MM.1S (cell line): Measurements from ENCODE around the gene HYAL3.

Experiments used
- DNase-seq: peaks from one replicate; pipeline ENCODE4 v3.0.0-alpha.2; 2015
- H2AFZ ChIP-seq: fragments of 300-600 bp; sonication (generic); 2 replicates; pipeline ENCODE4 v1.6.0; 2016; ENCODE audit warnings: antibody characterized with exemption, low read length
- H3F3A ChIP-seq: fragments of 300-600 bp; sonication (generic); 2 replicates; pipeline ENCODE4 v1.6.1; 2016; ENCODE audit warnings: mild to moderate bottlenecking, antibody characterized with exemption, low read length, moderate library complexity, mixed read lengths; ENCODE audit not compliant: insufficient read depth
- H3K27ac ChIP-seq: fragments of 300-600 bp; sonication (generic); 2 replicates; pipeline ENCODE4 v1.5.1; 2016; ENCODE audit warnings: mild to moderate bottlenecking, low read length
- H3K27me3 ChIP-seq: fragments of 300-600 bp; sonication (generic); replicated peaks from 2 replicates; pipeline ENCODE4 v1.6.0; 2016; ENCODE audit warnings: low read length; ENCODE audit not compliant: insufficient read depth
- H3K36me3 ChIP-seq: fragments of 300-600 bp; sonication (generic); replicated peaks from 2 replicates; pipeline ENCODE4 v1.6.1; 2016; ENCODE audit warnings: mild to moderate bottlenecking, low read length, mixed read lengths; ENCODE audit not compliant: insufficient read depth
- H3K4me1 ChIP-seq: fragments of 300-600 bp; sonication (generic); 2 replicates; pipeline ENCODE4 v1.6.1; 2016; ENCODE audit warnings: low read length, mixed read lengths
- H3K4me2 ChIP-seq: fragments of 300-600 bp; sonication (generic); 2 replicates; pipeline ENCODE4 v1.6.0; 2016; ENCODE audit warnings: low read depth, low read length
- H3K4me3 ChIP-seq: fragments of 300-600 bp; sonication (generic); 2 replicates; pipeline ENCODE4 v1.5.1; 2016; ENCODE audit warnings: low read length, mixed read lengths
- H3K79me2 ChIP-seq: fragments of 300-600 bp; sonication (generic); 2 replicates; pipeline ENCODE4 v1.6.1; 2016; ENCODE audit warnings: mixed run types, low read length, mixed read lengths
- H3K9ac ChIP-seq: fragments of 300-600 bp; sonication (generic); 2 replicates; pipeline ENCODE4 v1.6.1; 2016; ENCODE audit warnings: low read length, mixed read lengths
- H3K9me2 ChIP-seq: fragments of 300-600 bp; sonication (generic); replicated peaks from 2 replicates; pipeline ENCODE4 v1.6.1; 2016; ENCODE audit warnings: mild to moderate bottlenecking, low read length, mixed read lengths; ENCODE audit not compliant: insufficient read depth
- H3K9me3 ChIP-seq: fragments of 300-600 bp; sonication (generic); replicated peaks from 2 replicates; pipeline ENCODE4 v1.6.1; 2016; ENCODE audit warnings: mild to moderate bottlenecking, low read length, mixed read lengths; ENCODE audit not compliant: insufficient read depth
- H4K20me1 ChIP-seq: fragments of 300-600 bp; sonication (generic); 2 replicates; pipeline ENCODE4 v1.6.1; 2016; ENCODE audit warnings: mild to moderate bottlenecking, low read length, moderate library complexity, mixed read lengths; ENCODE audit not compliant: insufficient read depth
- EZH2 ChIP-seq: fragments of 300-600 bp; sonication (generic); optimal IDR thresholded peaks from 2 replicates; pipeline ENCODE3; 2017; ENCODE audit warnings: low read depth, mild to moderate bottlenecking, antibody characterized with exemption, low read length, mixed read lengths
- EZH2phosphoT487 ChIP-seq: fragments of 300-600 bp; sonication (generic); IDR thresholded peaks from 2 replicates; pipeline ENCODE4 v1.6.1; 2018; ENCODE audit warnings: antibody characterized with exemption, low read length
- TF ChIP-seq, protein P1 (sequence below): fragments of 300-600 bp; sonication (generic); IDR thresholded peaks from 2 replicates; pipeline ENCODE4 v1.5.1; 2016; ENCODE audit warnings: antibody characterized with exemption, low read length, mixed read lengths

The HYAL3 gene

GRCh38 chr3:50289130-50289529 lies 10.1 kb downstream of the HYAL3 start:
- no peaks in the 10 kb centered on the region for H3F3A ChIP-seq
- peaks cover 40% of the 10 kb centered on the region for H3K79me2 ChIP-seq
- no peak overlapping the region for H3K9ac ChIP-seq
- no peaks in the 10 kb centered on the region for H3K9me3 ChIP-seq
- no peaks in the 10 kb centered on the region for H3K27me3 ChIP-seq
- peaks cover 5% of the 10 kb centered on the region; the same call in 1 of the 2 replicates for H3K4me1 ChIP-seq
- H3K4me3 ChIP-seq = no peak overlapping the region
- peaks cover 15% of the 10 kb centered on the region for H3K36me3 ChIP-seq
- TF ChIP-seq EZH2phosphoT487 (no peak), EZH2 (no peak)
- TF ChIP-seq, protein P1, sequence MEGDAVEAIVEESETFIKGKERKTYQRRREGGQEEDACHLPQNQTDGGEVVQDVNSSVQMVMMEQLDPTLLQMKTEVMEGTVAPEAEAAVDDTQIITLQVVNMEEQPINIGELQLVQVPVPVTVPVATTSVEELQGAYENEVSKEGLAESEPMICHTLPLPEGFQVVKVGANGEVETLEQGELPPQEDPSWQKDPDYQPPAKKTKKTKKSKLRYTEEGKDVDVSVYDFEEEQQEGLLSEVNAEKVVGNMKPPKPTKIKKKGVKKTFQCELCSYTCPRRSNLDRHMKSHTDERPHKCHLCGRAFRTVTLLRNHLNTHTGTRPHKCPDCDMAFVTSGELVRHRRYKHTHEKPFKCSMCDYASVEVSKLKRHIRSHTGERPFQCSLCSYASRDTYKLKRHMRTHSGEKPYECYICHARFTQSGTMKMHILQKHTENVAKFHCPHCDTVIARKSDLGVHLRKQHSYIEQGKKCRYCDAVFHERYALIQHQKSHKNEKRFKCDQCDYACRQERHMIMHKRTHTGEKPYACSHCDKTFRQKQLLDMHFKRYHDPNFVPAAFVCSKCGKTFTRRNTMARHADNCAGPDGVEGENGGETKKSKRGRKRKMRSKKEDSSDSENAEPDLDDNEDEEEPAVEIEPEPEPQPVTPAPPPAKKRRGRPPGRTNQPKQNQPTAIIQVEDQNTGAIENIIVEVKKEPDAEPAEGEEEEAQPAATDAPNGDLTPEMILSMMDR = no peak
- DNase-seq = no peak
- no peaks in the 10 kb centered on the region for H3K9me2 ChIP-seq
- no peak overlapping the region for H3K4me2 ChIP-seq
- no peaks in the 10 kb centered on the region for H4K20me1 ChIP-seq
- H2AFZ ChIP-seq = no peak overlapping the region
- H3K27ac ChIP-seq = no peak overlapping the region

GRCh38 chr3:50288387-50289007 lies 10.7 kb downstream of the HYAL3 start:
- peaks cover 40% of the 10 kb centered on the region for H3K79me2 ChIP-seq
- H3K27ac ChIP-seq = no peak overlapping the region
- no peaks in the 10 kb centered on the region for H4K20me1 ChIP-seq
- H3K9me2 ChIP-seq = no peaks in the 10 kb centered on the region
- no peak overlapping the region for H3K9ac ChIP-seq
- no peaks in the 10 kb centered on the region for H3K9me3 ChIP-seq
- H3K27me3 ChIP-seq = no peaks in the 10 kb centered on the region
- no peak for DNase-seq
- TF ChIP-seq EZH2phosphoT487 (no peak), EZH2 (no peak)
- TF ChIP-seq, protein P1 = no peak
- H3F3A ChIP-seq = no peaks in the 10 kb centered on the region
- H2AFZ ChIP-seq = no peak overlapping the region
- no peak overlapping the region for H3K4me3 ChIP-seq
- H3K36me3 ChIP-seq = peaks cover 15% of the 10 kb centered on the region
- H3K4me1 ChIP-seq = peaks cover 5% of the 10 kb centered on the region; the same call in 1 of the 2 replicates
- H3K4me2 ChIP-seq = no peak overlapping the region

GRCh38 chr3:50287262-50287661 lies 11.9 kb downstream of the HYAL3 start:
- Histone ChIP-seq H3K9me2 (no peaks in the 10 kb centered on the region), H3K9ac (no peak overlapping the region), H3F3A (no peaks in the 10 kb centered on the region), H3K4me1 (no peaks in the 10 kb centered on the region; the same call in 1 of the 2 replicates), H4K20me1 (no peaks in the 10 kb centered on the region), H3K9me3 (no peaks in the 10 kb centered on the region), H3K4me3 (no peak overlapping the region), H3K36me3 (peaks cover 15% of the 10 kb centered on the region), H3K27me3 (no peaks in the 10 kb centered on the region), H2AFZ (no peak overlapping the region), H3K27ac (no peak overlapping the region), H3K4me2 (no peak overlapping the region), H3K79me2 (peaks cover 40% of the 10 kb centered on the region)
- no peak for TF ChIP-seq EZH2phosphoT487
- TF ChIP-seq, protein P1 = no peak
- TF ChIP-seq EZH2 = no peak
- DNase-seq = no peak
